ENCODE data around the gene LCK. TPM values are rescaled to one million over a fixed set of nuclear protein-coding genes. Genes with fewer than 3 reads are reported as not detected.

Gene LCK
- total RNA-seq, 4 donors from 2014 or later = 0.38 to 3.6 (median 1.6) TPM

DNA sequence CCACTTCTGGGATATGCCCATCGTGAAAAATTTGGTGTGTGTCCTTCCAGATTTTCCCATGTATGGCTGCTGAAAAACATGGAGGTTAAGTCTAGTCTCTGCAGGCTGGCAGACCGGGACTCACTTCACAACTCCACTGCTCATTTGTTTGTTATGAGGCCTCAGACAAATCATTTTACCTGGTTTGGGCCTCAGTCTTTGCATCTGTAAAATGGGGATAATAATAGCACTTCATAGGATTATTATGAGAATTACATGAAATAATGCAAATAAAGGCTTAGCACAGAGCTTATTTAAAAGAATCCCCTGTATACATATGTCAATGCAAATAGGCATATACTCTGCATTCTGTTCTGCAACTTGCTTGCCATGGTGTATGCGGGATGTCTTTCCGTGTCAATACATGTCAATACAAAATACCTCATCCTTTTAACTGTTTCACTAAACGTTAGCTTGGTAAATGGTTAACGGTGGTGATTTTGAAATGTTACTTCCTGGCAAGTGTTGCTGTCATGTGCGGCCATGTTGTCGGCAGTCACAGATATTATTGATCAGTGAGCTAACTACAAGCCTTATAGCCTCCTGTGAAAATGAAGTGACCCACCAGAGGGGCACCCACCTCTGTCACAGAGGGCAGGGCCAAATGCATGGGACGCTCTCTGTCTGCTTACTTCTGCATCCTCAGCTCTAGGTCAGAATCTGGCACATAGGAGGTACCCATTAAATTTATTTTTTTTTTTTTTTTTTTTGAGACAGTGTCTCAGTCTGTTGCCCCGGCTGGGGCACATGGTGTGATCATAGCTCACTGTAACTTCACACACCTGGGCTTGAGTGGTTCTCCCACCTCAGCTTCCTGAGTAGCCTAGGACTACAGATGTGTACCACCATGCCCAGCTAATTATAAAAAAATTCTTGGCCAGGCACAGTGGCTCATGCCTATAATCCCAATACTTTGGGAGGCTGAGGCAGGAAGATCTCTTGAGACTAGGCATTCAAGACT is 4.3 kb downstream of the LCK start:
- TF ChIP-seq, protein P1, sequence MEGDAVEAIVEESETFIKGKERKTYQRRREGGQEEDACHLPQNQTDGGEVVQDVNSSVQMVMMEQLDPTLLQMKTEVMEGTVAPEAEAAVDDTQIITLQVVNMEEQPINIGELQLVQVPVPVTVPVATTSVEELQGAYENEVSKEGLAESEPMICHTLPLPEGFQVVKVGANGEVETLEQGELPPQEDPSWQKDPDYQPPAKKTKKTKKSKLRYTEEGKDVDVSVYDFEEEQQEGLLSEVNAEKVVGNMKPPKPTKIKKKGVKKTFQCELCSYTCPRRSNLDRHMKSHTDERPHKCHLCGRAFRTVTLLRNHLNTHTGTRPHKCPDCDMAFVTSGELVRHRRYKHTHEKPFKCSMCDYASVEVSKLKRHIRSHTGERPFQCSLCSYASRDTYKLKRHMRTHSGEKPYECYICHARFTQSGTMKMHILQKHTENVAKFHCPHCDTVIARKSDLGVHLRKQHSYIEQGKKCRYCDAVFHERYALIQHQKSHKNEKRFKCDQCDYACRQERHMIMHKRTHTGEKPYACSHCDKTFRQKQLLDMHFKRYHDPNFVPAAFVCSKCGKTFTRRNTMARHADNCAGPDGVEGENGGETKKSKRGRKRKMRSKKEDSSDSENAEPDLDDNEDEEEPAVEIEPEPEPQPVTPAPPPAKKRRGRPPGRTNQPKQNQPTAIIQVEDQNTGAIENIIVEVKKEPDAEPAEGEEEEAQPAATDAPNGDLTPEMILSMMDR (IDR thresholded peaks at IDR 0.05; ENCODE audit: low read depth) = no peak

- TF ChIP-seq, protein P1 (IDR thresholded peaks at IDR 0.05; ENCODE audit: low read depth) = no peak
Measured at GRCh38 chr1:32256473-32257226, 5.6 kb downstream of the LCK start.

DNA sequence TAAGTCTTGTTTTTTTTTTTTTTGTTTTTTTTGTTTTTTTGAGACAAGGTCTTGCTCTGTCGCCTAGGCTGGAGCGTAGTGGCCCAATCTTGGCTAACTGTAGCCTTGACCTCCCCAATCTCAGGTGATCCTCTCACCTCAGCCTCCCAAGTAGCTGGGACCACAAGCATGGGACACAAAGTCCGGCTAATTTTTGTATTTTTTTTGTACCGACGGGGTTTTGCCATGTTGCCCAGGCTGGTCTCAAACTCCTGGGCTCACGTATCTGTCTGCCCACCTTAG is 6.1 kb downstream of the LCK start:
- TF ChIP-seq, protein P1 (IDR thresholded peaks at IDR 0.05; ENCODE audit: low read depth) = no peak

DNA sequence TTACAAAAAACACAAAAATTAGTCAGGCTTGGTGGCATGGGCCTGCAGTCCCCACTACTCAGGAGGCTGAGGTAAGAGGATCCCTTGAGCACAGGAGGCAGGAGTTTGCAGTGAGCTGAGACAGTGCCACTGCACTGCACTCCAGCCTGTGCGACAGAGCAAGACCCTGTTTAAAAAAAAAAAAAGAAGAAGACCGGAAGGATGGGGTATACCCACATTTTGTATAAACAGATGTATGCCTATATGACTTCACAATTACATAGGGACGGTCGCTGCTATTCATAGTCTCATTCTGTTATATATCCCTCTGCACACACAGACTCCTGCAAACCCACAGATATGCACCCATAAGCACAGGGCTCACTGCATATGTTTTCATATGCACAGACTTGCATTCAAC is 12.7 kb downstream of the LCK start:
- TF ChIP-seq, protein P1 (IDR thresholded peaks at IDR 0.05; ENCODE audit: low read depth) = no peak

DNA sequence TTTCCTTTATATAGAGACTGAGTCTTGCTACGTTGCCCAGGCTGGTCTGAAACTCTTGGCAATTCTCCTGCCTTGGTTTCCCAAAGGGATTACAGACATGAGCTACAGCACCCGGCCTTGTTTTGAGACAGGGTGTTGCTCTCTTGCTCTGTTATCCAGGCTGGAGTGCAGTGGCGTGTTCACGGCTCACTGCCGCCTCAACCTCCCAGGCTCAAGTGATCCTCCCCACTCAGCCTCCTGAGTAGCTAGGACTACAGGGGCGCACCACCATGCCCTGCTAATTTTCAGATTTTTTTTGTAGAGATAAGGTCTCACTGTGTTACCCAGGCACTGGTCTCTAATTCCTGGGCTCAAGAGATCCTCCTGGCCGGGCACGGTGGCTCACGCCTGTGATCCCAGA is 14.8 kb downstream of the LCK start:
- TF ChIP-seq, protein P1 (IDR thresholded peaks at IDR 0.05; ENCODE audit: low read depth) = no peak

GRCh38 chr1:32266921-32267591 is 16.0 kb downstream of the LCK start:
- TF ChIP-seq, protein P1 (IDR thresholded peaks at IDR 0.05; ENCODE audit: low read depth) = no peak

DNA sequence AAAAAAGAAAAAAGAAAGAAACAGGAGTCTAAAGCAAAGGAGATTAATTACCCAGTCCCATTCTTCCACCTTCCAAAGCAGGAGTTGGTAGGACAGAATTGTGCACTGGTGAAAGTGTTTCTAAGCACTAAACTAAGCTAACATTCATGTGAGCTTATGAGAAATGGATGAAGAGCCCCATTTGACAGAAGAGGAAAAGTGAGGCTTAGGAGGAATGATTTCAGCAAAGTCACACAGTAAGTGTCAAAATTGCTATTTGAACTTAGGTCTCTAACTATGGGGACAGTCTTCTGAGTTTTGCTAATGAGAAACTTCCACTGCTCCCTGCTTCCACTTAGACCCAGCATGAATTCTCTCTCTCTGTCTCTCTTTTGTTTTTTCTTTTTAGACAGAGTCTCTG is 18.7 kb downstream of the LCK start:
- TF ChIP-seq, protein P1 (IDR thresholded peaks at IDR 0.05; ENCODE audit: low read depth) = no peak

Data from subcutaneous adipose tissue (tissue), 4 donors.